Kidney epithelial cell (primary cell): ENCODE measurements around the gene PI4KA. TPM values are rescaled to one million over a fixed set of nuclear protein-coding genes. Genes with fewer than 3 reads are reported as not detected.

Source experiments
- DNase-seq: peaks from one replicate; pipeline ENCODE4 v3.0.0-alpha.2; 2010; ENCODE audit warnings: low read depth
- H3K27me3 ChIP-seq: 2 replicates; pipeline ENCODE4 v1.6.0; 2011; ENCODE audit warnings: low read length; ENCODE audit not compliant: control insufficient read depth, insufficient read depth
- H3K36me3 ChIP-seq: 2 replicates; pipeline ENCODE4 v1.5.1; 2011; ENCODE audit warnings: low read length; ENCODE audit not compliant: control insufficient read depth, insufficient read depth
- H3K4me3 ChIP-seq: 2 replicates; pipeline ENCODE4 v1.5.1; 2011; ENCODE audit warnings: low read depth, mild to moderate bottlenecking, control low read depth, low read length
- CTCF ChIP-seq: IDR thresholded peaks from 2 replicates; pipeline ENCODE4 v1.5.1; 2011; ENCODE audit warnings: mild to moderate bottlenecking, moderate library complexity, low read length, control low read depth, inconsistent platforms; ENCODE audit not compliant: insufficient read depth, poor library complexity, severe bottlenecking
- total RNA-seq: library from RNA; depleted of rRNA; stranded (reverse); fragments of >200 nt; gene quantifications from 2 replicates; pipeline ENCODE4 v1.2.3, GENCODE V29; 2015

Gene PI4KA
- total RNA-seq, 1 donor from 2014 or later: 50.6 TPM

DNA sequence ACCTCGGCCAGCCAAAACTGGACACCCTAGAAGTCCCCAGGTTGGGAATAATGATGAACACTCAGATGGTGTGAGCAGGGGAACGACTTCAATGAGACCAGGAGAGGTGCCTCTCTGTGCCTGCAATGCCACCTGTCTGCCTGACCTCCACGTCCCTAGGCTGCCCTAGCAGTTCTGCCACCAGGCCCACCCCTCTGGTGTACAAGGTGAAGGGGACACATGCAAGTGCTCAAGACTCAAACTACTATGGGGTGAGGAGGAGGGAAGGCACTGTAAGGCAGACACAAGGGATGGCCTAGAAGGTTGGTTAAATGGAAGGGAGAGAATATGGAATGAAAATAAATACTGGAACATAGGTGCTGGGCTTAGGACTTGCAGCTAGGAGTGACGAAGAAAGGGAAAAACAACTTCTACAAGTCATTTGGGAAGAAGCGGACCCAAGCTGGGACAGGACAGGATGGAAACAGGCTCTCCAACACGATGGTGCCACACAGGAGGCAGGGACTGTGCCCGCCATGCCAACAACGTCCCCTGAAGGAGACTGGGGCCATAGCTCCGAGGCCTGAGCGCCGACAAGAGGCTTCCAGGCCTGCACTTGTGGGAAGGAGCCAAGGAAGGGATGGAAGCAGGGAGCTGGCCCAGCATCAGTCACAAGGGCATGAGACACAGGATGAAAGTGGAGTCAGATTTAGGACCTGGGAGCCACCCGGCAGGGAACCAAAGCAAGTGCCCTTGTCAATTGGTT, 66.2 kb downstream of the PI4KA start:
- no peaks in the 10 kb centered on the region for H3K27me3 ChIP-seq
- no peak for DNase-seq
- H3K36me3 ChIP-seq: peaks cover 2% of the 10 kb centered on the region
- no peak overlapping the region for H3K4me3 ChIP-seq
- TF ChIP-seq CTCF: no peak

GRCh38 chr22:20788627-20789344, 69.8 kb downstream of the PI4KA start:
- peaks cover 2% of the 10 kb centered on the region for H3K36me3 ChIP-seq
- no peak for DNase-seq
- H3K4me3 ChIP-seq: no peak overlapping the region
- TF ChIP-seq CTCF: no peak
- no peaks in the 10 kb centered on the region for H3K27me3 ChIP-seq

- H3K36me3 ChIP-seq: peaks cover 2% of the 10 kb centered on the region
- TF ChIP-seq CTCF: no peak
- DNase-seq: no peak
- no peak overlapping the region for H3K4me3 ChIP-seq
- H3K27me3 ChIP-seq: no peaks in the 10 kb centered on the region
These were observed 70.6 kb downstream of the PI4KA start for GRCh38 chr22:20787746-20788626.

- no peak for TF ChIP-seq CTCF
- Histone ChIP-seq H3K36me3 (no peaks in the 10 kb centered on the region), H3K4me3 (no peak overlapping the region), H3K27me3 (no peaks in the 10 kb centered on the region)
- no peak for DNase-seq
These were observed 71.4 kb downstream of the PI4KA start for GRCh38 chr22:20787223-20787622.

DNA sequence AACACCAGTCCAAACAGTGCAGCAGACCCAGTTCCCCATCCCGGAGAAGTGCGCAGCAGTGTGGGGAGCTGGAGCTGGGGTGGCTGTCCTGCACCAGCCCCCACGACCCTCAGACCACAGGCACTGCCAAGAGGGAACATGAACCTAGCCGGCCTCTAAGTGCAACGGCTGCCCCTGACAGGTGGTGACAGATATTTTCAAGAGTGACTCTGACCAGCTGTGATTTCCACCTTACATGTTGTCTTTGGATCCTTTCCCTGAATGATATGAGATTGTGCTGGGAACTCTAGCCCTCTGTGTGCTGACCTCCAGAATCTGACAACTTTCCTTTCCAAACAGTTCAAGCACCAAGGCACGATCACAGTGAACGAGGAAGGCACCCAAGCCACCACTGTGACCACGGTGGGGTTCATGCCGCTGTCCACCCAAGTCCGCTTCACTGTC, 72.1 kb downstream of the PI4KA start:
- Histone ChIP-seq H3K36me3 (no peaks in the 10 kb centered on the region), H3K4me3 (no peak overlapping the region), H3K27me3 (no peaks in the 10 kb centered on the region)
- TF ChIP-seq CTCF: no peak
- DNase-seq: no peak
